NCI-H2171 (cell line): ENCODE results near the gene AK9.
"Not testable (repeated sequence)": the region's sequence is repeated elsewhere in the genome, so short reads cannot be mapped to it uniquely, and the experiment has no call there.

Experiments
- DNase-seq: peaks from one replicate; lab custom pipeline; 2025; lab: John Stamatoyannopoulos, UW

Gene AK9

DNA sequence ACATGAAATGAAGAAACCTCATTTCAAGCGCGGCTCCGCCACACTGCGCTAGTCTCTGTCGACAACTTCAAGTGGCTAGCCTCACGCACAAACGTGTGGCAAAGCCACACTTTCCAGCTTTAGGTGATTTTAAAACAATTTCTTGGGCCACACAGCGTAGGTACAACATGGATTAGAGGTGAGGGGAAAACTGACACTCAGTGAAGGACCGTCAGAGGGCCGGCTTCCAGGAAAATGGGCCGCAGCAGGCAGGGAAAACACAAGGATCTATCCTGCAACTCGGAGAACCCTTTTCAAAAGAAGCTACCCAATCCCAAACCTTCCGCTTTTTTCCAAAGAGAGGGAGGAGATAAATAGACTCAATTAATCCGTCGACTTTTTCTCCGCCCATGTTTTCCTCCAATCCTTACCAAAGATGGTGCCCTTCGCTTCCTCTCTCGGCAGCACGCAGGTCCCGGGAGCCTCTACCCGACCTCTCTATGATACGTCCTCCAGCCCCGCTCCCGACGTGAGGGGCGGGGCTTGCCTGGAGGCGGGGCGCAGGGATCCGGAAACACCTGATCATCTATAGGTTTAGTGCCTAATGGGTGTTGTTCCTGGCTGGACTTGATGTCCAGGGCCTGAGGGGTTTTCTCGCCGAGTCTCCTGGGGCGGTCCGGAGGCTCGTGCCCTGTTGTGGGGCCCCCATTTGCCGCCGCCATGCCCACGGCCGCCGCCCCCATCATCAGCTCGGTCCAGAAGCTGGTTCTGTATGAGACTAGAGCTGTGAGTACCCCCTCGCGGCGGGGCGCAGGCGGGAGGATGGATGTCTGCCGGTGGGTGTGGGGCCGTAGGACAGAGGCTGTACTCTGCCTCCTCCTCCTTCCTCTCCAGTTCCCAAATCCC is at the start of gene AK9, which contains the start of gene FIG4:
TSS of gene AK9 (minus strand) at position 466 of the 885 bp plus-strand sequence. CDS start 15,457 bp downstream, outside the sequence.
TSS of gene FIG4 (plus strand) at position 560 of the 885 bp plus-strand sequence. CDS start at position 700, 140 bp downstream.
- DNase-seq: peak; percentile 95

DNA sequence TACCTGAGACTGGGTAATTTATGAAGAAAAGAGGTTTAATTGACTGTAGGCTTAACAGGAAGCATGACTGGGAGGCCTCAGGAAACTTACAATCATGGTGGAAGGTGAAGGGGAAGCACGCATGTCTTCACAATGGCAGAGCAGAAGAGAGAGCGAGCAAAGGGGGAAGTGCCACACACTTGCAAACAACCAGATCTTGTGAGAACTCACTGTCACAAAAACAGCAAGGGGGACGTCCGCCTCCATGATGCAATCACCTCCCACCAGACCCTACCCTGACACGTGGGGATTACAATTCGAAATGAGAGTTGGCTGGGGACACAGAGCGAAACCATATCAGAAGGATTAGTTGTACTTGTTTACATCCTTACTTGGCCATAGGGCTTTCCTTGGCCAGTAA is 49.8 kb upstream of the AK9 start:
- DNase-seq: no peak

DNA sequence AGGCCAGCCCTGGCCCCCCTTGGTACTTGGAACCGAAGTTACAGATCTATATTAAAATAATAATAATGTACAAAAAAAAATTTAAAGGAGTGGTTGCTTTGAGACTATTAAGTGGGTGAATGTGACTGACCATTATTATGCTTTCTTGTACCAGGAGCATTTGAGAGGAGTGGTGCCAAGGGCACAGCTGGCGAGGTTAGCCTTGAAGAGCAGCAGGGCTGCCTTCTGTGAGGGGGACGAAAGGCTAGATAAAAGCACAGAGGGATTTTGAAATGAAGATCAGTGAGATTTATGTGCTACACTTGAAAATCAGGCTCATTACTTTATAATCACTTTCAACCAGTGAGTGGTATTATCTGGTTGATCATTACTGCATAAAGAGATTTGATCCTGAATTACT is 48.7 kb upstream of the AK9 start:
- DNase-seq: no peak

DNA sequence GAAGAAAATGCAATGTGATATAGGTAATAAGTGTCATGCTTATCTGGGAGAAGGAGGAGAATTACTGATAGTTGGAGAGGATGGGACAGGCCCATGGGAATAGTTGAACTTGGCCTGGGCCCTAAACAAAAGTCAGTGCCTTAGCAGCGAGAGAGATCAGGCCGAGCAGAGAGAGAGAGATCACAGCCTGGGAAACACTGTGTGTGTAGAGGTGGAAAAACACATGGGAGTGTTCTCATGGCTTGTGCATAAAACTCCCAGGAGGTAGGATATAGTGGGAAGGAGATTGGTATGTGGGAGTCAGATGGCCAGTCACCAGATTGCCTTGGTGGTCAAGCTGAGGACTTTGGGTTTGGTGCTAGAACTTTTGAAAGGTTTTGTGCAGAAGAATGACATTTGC is 47.7 kb upstream of the AK9 start:
- no peak for DNase-seq

DNA sequence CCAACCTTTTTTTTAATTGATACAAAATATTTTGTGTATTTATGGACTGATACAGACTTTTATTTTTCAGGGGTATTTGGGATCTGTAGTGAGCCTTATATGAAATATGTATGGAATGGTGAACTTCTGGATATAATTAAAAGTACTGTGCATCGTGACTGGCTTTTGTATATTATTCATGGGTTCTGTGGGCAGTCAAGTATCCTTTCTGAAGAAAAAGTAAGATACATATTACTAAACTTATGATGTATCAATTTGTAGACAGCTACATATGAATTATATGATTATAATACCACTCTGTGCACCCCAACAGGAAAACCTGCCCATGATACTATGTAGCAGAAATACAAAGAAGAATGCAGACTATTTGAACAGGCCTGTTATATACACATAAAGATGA is 47.3 kb upstream of the AK9 start:
- DNase-seq: no peak

DNA sequence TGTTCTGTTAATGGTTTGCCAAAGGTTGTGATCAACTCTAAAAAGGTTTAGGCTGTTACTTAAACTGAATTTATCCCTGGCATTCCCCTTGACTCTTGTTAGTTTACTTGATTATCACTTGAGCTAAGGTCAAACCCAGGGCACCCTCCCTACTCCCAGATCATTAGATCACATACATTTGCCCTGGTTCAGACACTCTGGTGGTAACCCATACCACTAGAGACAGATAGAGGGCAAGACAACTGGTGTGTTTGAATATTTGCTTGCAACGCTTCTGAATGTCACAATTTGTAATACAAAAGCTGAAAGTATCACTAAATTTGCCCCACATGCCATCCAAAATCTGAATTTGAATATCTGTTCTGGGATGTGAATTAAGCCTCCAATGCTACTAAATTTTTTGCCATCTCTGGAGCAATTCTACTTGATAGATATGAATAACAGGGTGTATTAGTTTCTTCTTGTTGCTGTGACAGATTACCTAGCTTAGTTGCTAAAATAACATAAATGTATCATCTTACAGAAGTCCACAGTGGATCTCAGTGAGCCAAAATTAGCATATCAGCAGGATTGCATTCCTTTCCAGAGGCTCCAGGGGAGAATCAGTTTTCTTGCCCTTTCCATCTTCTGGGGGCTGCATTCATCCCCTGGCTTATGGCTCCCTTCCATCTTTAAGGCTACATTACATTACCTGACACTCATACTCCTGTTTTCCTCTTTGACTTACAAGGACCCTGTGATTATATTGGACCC is 45.4 kb upstream of the AK9 start:
- no peak for DNase-seq

DNA sequence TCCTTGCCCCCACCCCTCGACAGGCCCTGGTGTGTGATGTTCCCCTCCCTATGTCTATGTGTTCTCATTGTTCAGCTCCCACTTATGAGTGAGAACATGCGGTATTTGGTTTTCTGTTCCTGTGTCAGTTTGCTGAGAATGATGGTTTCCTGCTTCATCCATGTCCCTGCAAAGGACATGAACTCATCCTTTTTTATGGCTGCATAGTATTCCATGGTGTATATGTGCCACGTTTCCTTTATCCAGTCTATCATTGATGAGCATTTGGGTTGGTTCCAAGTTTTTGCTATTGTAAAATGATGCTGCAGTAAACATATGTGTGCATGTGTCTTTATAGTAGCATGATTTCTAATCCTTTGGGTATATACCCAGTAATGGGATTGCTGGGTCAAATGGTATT is 34.2 kb upstream of the AK9 start:
- not testable (repeated sequence) for DNase-seq

DNA sequence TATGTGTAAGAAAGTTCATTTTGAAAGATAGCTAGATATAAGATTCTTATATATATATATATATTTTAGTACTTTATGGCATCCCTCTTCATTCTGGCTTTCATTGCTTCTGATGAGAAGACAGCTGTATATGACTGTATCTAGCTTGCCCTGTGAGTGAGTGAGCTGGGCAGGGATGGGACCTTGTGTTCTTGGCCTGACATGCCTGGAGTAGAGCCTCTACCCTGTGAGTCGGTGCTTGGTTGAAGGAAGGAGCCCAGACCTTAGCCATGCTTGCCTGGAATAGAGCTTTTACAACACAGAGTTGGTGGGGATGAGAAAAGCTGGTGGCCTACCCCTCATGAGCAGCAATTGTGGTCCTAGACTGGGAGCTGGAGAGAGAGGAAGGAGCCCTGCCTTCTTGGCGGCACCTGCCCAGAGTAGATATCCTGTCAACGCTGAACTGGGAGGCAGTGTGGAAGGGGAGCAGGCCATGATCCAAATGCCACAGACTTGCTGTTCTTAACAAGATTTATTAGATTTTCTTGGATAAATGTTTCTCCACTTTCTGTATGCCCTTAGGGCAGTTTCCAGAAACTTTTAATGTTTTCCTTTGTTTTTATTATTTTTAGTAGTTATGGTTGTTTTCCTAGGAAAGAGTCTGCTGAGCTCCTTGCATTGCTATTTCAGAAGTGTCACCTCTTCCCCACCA is 31.7 kb upstream of the AK9 start:
- no peak for DNase-seq

DNA sequence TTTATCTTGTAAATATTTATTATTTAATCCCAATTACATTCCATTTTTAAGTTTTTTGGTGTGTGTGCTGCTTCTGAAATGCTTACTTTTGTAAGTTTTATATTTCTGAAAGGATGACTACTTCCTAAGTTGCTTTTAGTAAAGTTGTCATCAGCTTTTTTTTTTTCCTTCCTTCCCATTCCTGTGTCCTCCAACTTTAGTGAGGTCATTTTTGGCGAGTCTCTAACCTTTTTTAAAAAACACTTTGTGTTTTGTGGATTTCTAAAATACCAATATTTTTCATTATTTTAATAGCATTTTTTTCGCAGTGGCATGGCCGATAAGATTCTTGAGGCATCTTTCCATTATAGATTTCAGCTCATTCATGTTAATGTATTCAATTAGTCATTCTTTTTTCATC is 31.0 kb upstream of the AK9 start:
- no peak for DNase-seq

DNA sequence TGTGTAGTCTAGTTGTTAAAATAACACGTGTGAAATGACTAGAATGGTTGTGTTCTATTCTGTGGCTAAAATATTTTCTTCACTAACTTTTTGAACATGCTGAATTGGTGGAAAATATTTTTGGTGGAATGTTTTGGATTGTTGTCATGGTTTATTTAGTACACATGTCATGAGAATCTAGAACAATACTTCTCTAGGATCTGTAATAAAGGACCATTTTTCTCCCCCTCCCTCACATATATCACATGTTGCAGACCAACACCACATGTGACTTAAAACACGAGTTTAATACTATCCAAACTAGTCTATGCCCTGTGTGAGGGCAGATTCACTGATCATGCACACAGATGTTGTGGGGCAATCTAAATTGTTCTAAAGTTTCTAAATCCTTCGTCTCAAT is 29.3 kb upstream of the AK9 start:
- DNase-seq: no peak

DNA sequence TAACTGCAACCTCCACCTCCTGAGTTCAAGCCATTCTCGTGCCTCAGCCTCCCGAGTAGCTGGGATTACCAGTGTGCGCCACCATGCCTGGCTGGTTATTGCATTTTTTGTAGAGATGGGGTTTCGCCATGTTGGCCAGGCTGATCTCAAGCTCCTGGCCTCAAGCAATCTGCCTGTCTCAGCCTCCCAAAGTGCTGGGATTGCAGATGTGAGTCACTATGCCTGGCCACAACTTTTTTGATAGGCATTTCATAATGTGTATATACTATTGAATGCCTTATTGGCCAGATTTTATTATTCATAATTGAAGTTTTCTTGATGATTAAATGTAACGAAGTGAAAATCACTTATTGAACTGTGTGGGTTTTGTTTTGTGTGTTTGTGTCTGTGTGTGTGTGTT is 28.0 kb upstream of the AK9 start:
- no peak for DNase-seq

DNA sequence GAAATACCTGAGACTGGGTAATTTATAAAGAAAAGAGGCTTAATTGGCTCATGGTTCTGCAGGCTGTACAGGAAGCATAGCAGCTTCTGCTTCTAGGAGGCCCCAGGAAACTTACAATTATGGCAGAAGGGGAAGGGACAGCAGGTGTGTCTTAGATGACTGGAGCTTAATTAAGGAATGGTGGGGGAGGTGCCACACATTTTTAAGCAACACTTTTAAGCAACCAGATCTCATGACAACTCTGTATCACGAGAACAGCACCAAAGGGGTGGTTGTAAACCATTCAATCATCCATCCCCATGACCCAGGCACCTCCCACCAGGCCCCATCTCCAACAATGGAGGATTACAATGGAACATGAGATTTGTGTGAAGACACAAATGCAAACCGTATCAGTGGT is 27.0 kb upstream of the AK9 start:
- DNase-seq: no peak

DNA sequence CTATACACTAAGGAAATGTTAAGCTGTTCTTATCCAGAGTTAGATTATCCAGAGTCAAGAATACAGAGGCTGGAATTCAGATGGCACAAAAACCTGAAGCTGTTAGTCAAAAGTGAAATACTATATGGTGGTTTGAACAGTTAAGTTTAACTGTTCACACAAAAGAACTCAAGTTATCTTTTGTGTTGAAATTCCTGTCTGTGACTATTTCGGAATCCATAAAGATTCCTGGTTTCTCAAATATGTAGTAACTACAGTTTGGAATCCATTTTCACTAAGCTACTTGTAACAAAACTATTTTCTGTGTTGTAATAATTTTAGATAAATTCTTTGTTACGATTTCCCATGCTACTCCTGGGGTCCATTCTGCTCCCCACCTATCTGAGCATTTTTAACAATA is 24.6 kb upstream of the AK9 start:
- DNase-seq: no peak

DNA sequence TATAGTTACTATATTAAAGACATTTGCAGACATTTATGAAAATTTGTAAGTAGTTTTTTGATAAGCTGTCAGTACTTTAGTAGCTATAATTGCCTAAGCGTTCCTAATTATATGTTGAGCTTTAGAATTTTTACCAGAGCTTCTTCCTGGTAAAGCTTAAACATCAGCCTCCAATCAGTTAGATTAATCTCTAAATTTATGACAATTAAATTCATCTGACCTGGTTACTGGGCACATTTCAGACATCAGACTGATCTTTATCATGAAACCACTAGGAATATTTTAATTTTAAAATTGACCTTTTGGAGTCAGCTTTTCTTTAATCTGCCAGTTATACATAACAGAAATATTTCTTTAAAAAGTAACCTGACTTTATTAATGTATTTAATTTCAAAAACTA is 23.6 kb upstream of the AK9 start:
- no peak for DNase-seq

DNA sequence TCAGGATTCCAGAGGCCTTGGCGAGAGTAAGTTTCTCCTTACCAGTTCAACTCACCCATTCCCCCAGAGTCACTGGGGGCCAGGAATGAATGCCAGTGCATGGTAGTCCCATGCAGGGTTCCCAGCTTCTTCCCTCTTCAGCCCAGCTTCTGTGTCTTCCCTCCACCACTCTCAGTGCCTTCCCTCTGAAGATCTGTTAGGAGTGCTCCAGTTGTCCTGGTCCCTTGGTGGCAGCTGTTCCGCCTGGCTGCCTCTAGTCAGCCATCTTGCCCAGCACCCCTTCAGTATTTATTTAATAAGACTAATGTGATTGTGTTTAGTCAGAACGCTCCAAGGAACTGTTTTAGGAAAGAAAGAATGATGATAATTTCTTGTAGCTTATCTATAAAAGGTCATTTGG is 23.2 kb upstream of the AK9 start:
- no peak for DNase-seq

DNA sequence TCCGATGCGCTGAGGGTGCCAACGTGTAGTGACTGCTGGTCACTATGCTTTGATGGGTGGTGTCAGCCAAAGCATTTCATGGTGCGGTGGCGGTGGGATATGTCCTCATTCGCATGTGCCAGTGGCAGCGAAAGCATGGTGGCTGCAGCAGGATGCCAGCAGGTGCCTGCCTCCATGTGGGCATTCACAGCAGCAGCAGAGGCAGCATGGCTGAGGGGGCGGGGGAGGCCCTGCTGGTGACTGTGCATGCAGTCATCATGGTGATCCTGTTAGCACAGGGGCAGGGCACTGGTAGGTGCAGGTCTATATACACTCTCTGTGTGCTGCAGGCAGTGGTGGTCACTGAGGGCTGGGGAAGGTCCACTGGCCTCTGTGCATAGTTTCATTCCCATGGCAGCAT is 22.1 kb upstream of the AK9 start:
- no peak for DNase-seq

DNA sequence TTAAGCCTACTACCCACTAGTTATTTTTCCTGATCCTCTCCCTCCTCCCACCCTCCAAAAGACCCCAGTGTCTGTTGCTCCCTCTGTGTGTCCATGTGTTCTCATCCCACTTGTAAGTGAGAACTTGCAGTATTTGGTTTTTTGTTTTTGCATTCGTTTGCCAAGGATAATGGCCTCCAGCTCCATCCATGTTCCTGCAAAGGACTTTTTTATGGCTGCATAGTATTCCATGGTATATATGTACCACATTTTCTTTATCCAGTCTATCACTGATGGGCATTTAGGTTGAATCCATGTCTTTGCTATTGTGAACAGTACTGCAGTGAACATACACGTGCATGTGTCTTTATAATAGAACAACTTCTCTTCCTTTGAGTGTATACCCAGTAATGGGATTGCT is 17.1 kb upstream of the AK9 start:
- DNase-seq: not testable (repeated sequence)

DNA sequence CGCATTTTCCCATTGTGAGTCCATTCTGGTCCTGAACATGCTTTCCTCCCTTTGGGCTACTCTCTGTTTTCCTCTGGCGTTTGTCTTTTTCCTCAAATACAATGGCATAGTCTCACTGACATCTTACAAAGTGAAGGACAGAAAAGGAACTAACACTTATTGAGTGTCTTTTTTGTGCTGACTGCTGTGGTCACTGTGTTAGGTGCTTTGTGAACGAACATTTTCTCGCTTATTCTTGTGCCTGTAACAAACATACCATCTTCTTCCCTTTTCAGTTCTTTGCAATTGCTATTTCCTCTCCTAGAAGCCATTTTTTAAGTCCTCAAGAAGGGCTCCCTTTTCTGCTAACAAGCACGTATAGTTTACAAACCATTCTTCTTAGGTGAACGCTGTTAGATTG is 15.5 kb upstream of the AK9 start:
- DNase-seq: no peak

DNA sequence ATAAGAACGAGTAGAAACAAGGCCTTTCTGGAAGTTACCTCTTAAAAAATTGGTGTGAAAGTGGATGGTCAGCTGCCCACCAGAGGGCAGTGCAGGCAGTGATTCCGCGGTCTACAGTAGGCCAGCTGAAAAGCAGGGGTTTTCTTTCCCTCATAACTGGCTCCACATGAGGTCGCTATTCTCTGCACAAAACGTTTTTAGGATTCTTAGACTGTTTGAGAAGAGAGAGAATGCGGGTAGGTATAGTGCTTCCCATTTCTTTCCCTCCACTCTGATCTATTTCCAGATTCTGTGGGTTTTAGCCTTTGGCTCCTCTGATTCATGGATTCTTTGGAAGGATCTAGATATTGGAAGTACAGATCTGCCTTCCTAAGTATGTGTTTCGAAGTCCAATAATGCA is 14.3 kb upstream of the AK9 start:
- peak; percentile 70 for DNase-seq

DNA sequence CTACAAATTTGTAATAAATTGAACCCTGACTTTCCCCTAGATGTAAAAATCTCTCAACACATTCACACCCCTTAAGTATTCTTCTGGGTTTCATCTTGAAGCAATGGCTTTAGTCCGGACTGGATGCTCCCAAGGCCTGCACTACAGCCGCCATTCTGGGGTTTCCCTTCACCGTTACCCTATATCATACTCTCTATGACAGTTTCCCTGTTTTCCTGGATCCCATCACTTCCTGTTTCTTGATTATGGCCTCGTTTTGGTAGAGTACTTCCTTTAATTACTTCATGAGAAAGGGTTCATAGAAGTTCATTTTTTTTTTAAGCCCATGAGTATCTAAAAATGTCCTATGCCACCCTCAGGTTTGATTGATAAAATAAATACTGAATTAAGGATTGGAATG is 11.8 kb upstream of the AK9 start:
- no peak for DNase-seq

DNA sequence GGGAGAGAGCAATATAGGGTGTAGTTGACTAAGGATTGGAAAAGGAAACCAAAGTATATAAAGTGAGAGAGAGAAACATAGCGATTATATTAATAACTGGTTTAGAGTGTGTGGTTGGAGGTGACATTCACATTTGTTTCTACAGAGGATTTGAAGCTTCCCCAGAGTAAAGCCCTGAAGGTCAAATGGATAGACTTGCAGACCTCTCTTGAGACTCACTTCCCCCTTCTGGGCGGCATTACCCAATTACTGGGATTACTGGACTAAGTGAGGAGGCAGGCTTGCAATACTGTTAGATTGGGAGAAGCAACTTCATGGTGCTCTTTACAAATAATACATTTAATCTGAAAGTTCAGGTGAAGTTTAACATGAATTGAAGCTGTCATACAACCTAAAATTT is 10.8 kb upstream of the AK9 start:
- no peak for DNase-seq

DNA sequence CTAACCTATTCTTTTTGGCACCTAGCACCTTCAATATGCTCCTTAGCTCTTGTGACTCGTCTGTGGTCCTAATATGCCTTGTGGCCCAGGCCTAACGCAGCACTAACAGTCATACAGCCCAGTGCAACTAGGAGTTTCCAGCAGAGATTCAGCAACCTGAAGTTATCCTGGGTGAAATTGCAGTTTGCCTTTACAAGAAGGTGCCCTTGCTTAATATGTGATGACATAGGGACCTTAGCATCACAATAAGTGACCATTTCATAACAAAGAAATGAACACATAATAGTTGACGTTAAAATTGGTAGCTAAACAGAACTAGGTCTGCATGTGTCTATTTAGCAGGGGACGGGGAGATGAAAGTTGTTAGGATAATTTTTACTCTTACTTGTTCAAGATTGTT is 10.2 kb upstream of the AK9 start:
- no peak for DNase-seq

DNA sequence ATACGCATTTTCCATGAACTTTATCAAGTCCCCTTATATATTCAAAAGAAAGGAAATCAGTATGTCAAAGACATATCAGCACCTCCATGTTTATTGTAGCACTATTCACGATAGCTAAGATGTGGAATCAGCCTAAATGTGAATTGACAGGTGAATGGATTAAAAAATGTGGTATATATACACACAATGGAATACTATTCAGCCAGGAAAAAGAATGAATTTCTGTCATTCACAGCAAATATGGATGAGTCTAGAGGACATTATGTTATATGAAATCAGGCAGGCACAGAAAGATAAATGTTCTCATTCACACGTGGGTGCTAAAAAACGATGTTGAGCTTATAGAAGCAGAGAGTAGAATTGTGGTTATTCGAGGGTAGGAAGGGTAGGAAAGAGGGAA is 5.4 kb upstream of the AK9 start:
- DNase-seq: no peak
